Psoas muscle (tissue), 8 donors: Measurements from ENCODE around the gene MYMX. TPM values are rescaled to one million over a fixed set of nuclear protein-coding genes. Genes with fewer than 3 reads are reported as not detected.

Experiments used
- ATAC-seq, 4 donors: fragments of 200-7000 bp; cut with Tn5 transposase; one replicate each; pipeline ENCODE4 v1.9.1; 2020; ENCODE audit warnings: moderate library complexity in 3 of 4, mild to moderate bottlenecking in 2 of 4
- DNase-seq, 2 donors: peaks; one replicate each; pipeline ENCODE4 v3.0.0-alpha.2; 2020
- H3K27ac ChIP-seq: fragments of 200-600 bp; one replicate; pipeline ENCODE4 v1.8.0; 2022
- H3K27me3 ChIP-seq, 3 donors: fragments of 200-600 bp in 1 of 3; one replicate each; pipeline versions ENCODE4 v1.6.1 to v1.8.0; 2013 to 2022; ENCODE audit warnings: low read length in 2 of 3, mild to moderate bottlenecking in 2 of 3, moderate library complexity in 1 of 3; ENCODE audit not compliant: insufficient read depth in 3 of 3
- H3K36me3 ChIP-seq, 2 donors: fragments of 200-600 bp in 1 of 2; one replicate each; pipeline versions ENCODE4 v1.6.1 to v1.8.0; 2013 to 2022; ENCODE audit warnings: low read depth in 1 of 2, mild to moderate bottlenecking in 1 of 2, moderate library complexity in 1 of 2; ENCODE audit not compliant: insufficient read depth in 1 of 2
- H3K4me1 ChIP-seq: fragments of 200-600 bp; one replicate; pipeline ENCODE4 v1.8.0; 2022
- H3K4me3 ChIP-seq: fragments of 200-600 bp; one replicate; pipeline ENCODE4 v1.8.0; 2022; ENCODE audit warnings: mild to moderate bottlenecking
- H3K9me3 ChIP-seq: fragments of 200-600 bp; one replicate; pipeline ENCODE4 v1.8.0; 2022
- CTCF ChIP-seq: fragments of 200-600 bp; IDR thresholded peaks from one replicate; pipeline ENCODE4 v1.8.0; 2022; ENCODE audit warnings: antibody characterized with exemption
- WGBS, 3 donors: extraction: QIAGEN DNeasy Blood & Tissue Kit; methylation state at CpG; one replicate each; pipeline versions ENCODE4 v1.1.6 to v1.1.7; 2013; 5-methylcytosine and 5-hydroxymethylcytosine counted together
- intact Hi-C, 2 donors: fragments of 100-400 bp; cut with DNase I; formaldehyde crosslinking; loops; one replicate each; pipeline versions ENCODE4 v1.11.0 to v1.14.2; 2022
- polyA plus RNA-seq, 3 donors: library from polyadenylated mRNA; stranded (reverse); fragments of 200-250 nt; gene quantifications; one replicate each; pipeline ENCODE4 v1.2.3, GENCODE V29; 2013
- total RNA-seq, 4 donors: library from RNA; stranded (reverse); fragmentation: NEBNext Ultra II Directional in 2 of 4; extraction: Animal tissue kit (Norgen Biotek cat#: 25700) in 2 of 4; gene quantifications; one replicate each; pipeline versions ENCODE4 v1.2.1 to v1.2.4, GENCODE V29; 2021 to 2023
- donor health status: healthy with polysubstance abuse.
- donor health status: DM: no; HTN: no; CAD: no; lungs with moderate emphysema.
- donor health status: Bipolar disorder and iron deficiency.
- donor health status: healthy.
- donor health status: DM: yes; HTN: yes; CAD: no.
- donor health status: DM: no; HTN: no; CAD: no.
- donor health status: DM: no; HTN: no; CAD: no.
- donor health status: DM: yes; HTN: yes; CAD: no.

The MYMX gene
- total and polyA plus RNA-seq, 7 donors = 0.09 to 0.61 (median 0.36) TPM; not detected in 2

GRCh38 chr6:44265007-44265721, 48.4 kb downstream of the MYMX start, which contains the start of gene NFKBIE:
NFKBIE (minus strand) TSS chr6:44265551; CDS start chr6:44265346, 205 bp downstream.
- ATAC-seq = peak; percentile 88 to 94 (median 90)
- no peak for TF ChIP-seq CTCF
- Histone ChIP-seq H3K9me3 (no peaks in the 10 kb centered on the region), H3K27me3 (peaks cover 0 to 11% (median 8%) of the 10 kb centered on the region in 3 donors), H3K36me3 (peaks cover 0 to 8% of the 10 kb centered on the region in 2 donors), H3K4me1 (peaks cover 15% of the 10 kb centered on the region), H3K4me3 (peak within 1 kb of the TSS; percentile 73), H3K27ac (peak within 1 kb of the TSS; percentile 73)
- intact Hi-C loops = loop anchor here (5.0 kb wide), 2 partner anchors 42 to 72 kb away; no protein-coding TSS in a partner anchor
- DNase-seq = peak; percentile 96 to 97
- WGBS, 3 donors = 0 to 1% (median 1%) methylated on average over 45 to 72 of the region's 72 CpGs

- Histone ChIP-seq H3K27me3 (peaks cover 0 to 14% (median 8%) of the 10 kb centered on the region in 3 donors), H3K9me3 (no peaks in the 10 kb centered on the region), H3K36me3 (peaks cover 0 to 5% of the 10 kb centered on the region in 2 donors), H3K27ac (peak overlapping the region; percentile 73), H3K4me1 (peaks cover 15% of the 10 kb centered on the region), H3K4me3 (peak overlapping the region; percentile 73)
- ATAC-seq (no peak), DNase-seq (peak in 1 of 2 donors; percentile 36)
- TF ChIP-seq CTCF = no peak
- WGBS, 3 donors = 68 to 70% (median 69%) methylated on average over 17 of the region's 17 CpGs
- intact Hi-C loops = loop anchor here (5.0 kb wide), 2 partner anchors 42 to 72 kb away; no protein-coding TSS in a partner anchor
These were observed 49.1 kb downstream of the MYMX start for GRCh38 chr6:44265722-44266233.

GRCh38 chr6:44266347-44266746, 49.6 kb downstream of the MYMX start:
- DNase-seq (peak in 1 of 2 donors; percentile 13), ATAC-seq (no peak)
- Histone ChIP-seq H3K4me3 (no peak overlapping the region), H3K4me1 (peaks cover 15% of the 10 kb centered on the region), H3K36me3 (peaks cover 0 to 4% of the 10 kb centered on the region in 2 donors), H3K27me3 (peaks cover 0 to 14% (median 11%) of the 10 kb centered on the region in 3 donors), H3K9me3 (no peaks in the 10 kb centered on the region), H3K27ac (no peak overlapping the region)
- intact Hi-C loops = loop anchor here (5.0 kb wide), 2 partner anchors 41 to 71 kb away; no protein-coding TSS in a partner anchor
- 72 to 84% (median 79%) methylated on average over 3 of the region's 3 CpGs for WGBS, 3 donors
- no peak for TF ChIP-seq CTCF

GRCh38 chr6:44267252-44267651, 50.5 kb downstream of the MYMX start:
- no peak overlapping the region for H3K27ac ChIP-seq
- H3K4me3 ChIP-seq = no peak overlapping the region
- no peak for TF ChIP-seq CTCF
- peaks cover 15% of the 10 kb centered on the region for H3K4me1 ChIP-seq
- WGBS, 3 donors = 64 to 67% (median 67%) methylated on average over 10 of the region's 10 CpGs
- ATAC-seq (no peak), DNase-seq (peak in 1 of 2 donors; percentile 13)
- peaks cover 0 to 21% (median 13%) of the 10 kb centered on the region in 3 donors for H3K27me3 ChIP-seq
- H3K36me3 ChIP-seq = no peaks in the 10 kb centered on the region
- intact Hi-C loops = loop anchor here (5.0 kb wide), 2 partner anchors 40 to 70 kb away; no protein-coding TSS in a partner anchor
- no peaks in the 10 kb centered on the region for H3K9me3 ChIP-seq

Other genes with a start within 250 kb of the MYMX start
- gene MRPL14, start 89.5 kb upstream of the MYMX start, total RNA-seq = 100 to 1,000 TPM in 3 of 4 donors, 10 to 100 TPM in 1; 62.3 to 177 (median 113) TPM
- gene MRPL14, start 89.5 kb upstream of the MYMX start, polyA plus RNA-seq = 100 to 1,000 TPM; 166 to 308 (median 197) TPM
- 100 to 1,000 TPM in 1 of 4 donors, 10 to 100 TPM in 3; 32.7 to 121 (median 40.3) TPM for gene TMEM63B, start 89.4 kb upstream of the MYMX start, total RNA-seq
- 10 to 100 TPM; 23.5 to 39.2 (median 27.9) TPM for gene TMEM63B, start 89.4 kb upstream of the MYMX start, polyA plus RNA-seq
- under 1 TPM in 1 of 4 donors, not detected in 3; 0.32 TPM for gene CAPN11, start 58.1 kb upstream of the MYMX start, total RNA-seq
- gene CAPN11, start 58.1 kb upstream of the MYMX start, polyA plus RNA-seq = under 1 TPM; 0.05 to 0.16 (median 0.11) TPM
- gene SLC29A1, start 6.7 kb downstream of the MYMX start, total RNA-seq = 10 to 100 TPM; 29.6 to 80.7 (median 41.6) TPM
- 10 to 100 TPM; 29.1 to 39.7 (median 39.1) TPM for gene SLC29A1, start 6.7 kb downstream of the MYMX start, polyA plus RNA-seq
- 1,000 to 10,000 TPM; 1,150 to 1,595 (median 1,339) TPM for gene HSP90AB1, start 30.2 kb downstream of the MYMX start, total RNA-seq
- gene HSP90AB1, start 30.2 kb downstream of the MYMX start, polyA plus RNA-seq = 1,000 to 10,000 TPM in 2 of 3 donors, 100 to 1,000 TPM in 1; 743 to 1,128 (median 1,033) TPM
- gene SLC35B2, start 40.6 kb downstream of the MYMX start, total RNA-seq = 10 to 100 TPM; 10.9 to 23.3 (median 18.0) TPM
- 10 to 100 TPM; 16.0 to 23.6 (median 20.8) TPM for gene SLC35B2, start 40.6 kb downstream of the MYMX start, polyA plus RNA-seq
- 1 to 10 TPM; 2.1 to 5.0 (median 3.0) TPM for gene NFKBIE, start 48.6 kb downstream of the MYMX start, total RNA-seq
- 1 to 10 TPM; 2.8 to 5.2 (median 4.0) TPM for gene NFKBIE, start 48.6 kb downstream of the MYMX start, polyA plus RNA-seq
- not detected for gene TMEM151B, start 53.5 kb downstream of the MYMX start, total RNA-seq
- gene TMEM151B, start 53.5 kb downstream of the MYMX start, polyA plus RNA-seq = under 1 TPM in 2 of 3 donors, not detected in 1; 0.04 to 0.07 TPM
- gene AARS2, start 96.4 kb downstream of the MYMX start, total RNA-seq = 1 to 10 TPM; 4.4 to 7.4 (median 5.1) TPM
- 1 to 10 TPM; 2.2 to 4.3 (median 3.0) TPM for gene AARS2, start 96.4 kb downstream of the MYMX start, polyA plus RNA-seq
- not detected for gene SPATS1, start 125.7 kb downstream of the MYMX start, total RNA-seq
- gene SPATS1, start 125.7 kb downstream of the MYMX start, polyA plus RNA-seq = not detected
- 10 to 100 TPM; 27.4 to 33.3 (median 30.2) TPM for gene CDC5L, start 170.8 kb downstream of the MYMX start, total RNA-seq
- gene CDC5L, start 170.8 kb downstream of the MYMX start, polyA plus RNA-seq = 10 to 100 TPM; 10.9 to 21.0 (median 11.6) TPM